OCI-LY3 (cell line): Measurements from ENCODE around the gene ZBTB16.

Experiments
- CTCF ChIP-seq: fragments of 200-600, 300-600 bp; sonication (generic); IDR thresholded peaks from 2 replicates; pipeline ENCODE4 v1.5.1; 2014; ENCODE audit warnings: antibody characterized with exemption, low read length, low read depth
- EZH2phosphoT487 ChIP-seq: fragments of 200-600 bp; shearing (Covaris generic); IDR thresholded peaks from 2 replicates; pipeline ENCODE4 v1.6.1; 2018; ENCODE audit warnings: antibody characterized with exemption, mixed run types, low read depth

GRCh38 chr11:114121138-114121537 lies 61.6 kb downstream of the ZBTB16 start:
- no peak for TF ChIP-seq CTCF
- no peak for TF ChIP-seq EZH2phosphoT487
